ENCODE data around the gene KRTAP4-12.

- TF ChIP-seq CTCF (optimal IDR thresholded peaks at IDR 0.05 in 1 of 3, IDR thresholded peaks at IDR 0.05 in 1 of 3, conservative IDR thresholded peaks at IDR 0.05 in 1 of 3; ENCODE audit: extremely low read depth in 1 of 3, insufficient read depth in 2 of 3, low read length in 3 of 3) (no peak), EZH2 (IDR thresholded peaks at IDR 0.05; ENCODE audit: low read length) (no peak)
Measured at GRCh38 chr17:41076788-41077187, 47.2 kb downstream of the KRTAP4-12 start.
